Neural progenitor cell (in vitro differentiated cells): ENCODE results near the gene NOM1.
"Not testable (repeated sequence)": the region's sequence is repeated elsewhere in the genome, so short reads cannot be mapped to it uniquely, and the experiment has no call there.

ENCODE experiments used
- EZH2 ChIP-seq: fragments of 200-600 bp; sonication (generic); IDR thresholded peaks from 2 replicates; pipeline ENCODE4 v1.6.1; 2017; ENCODE audit warnings: antibody characterized with exemption, mild to moderate bottlenecking, moderate library complexity
- EZH2phosphoT487 ChIP-seq: fragments of 200-600 bp; sonication (generic); IDR thresholded peaks from 2 replicates; pipeline ENCODE4 v1.6.1; 2017; ENCODE audit warnings: antibody characterized with exemption
- TF ChIP-seq, protein P1 (sequence below): fragments of 200-600 bp; sonication (generic); IDR thresholded peaks from 2 replicates; pipeline ENCODE4 v1.5.1; 2017; ENCODE audit warnings: antibody characterized with exemption, mild to moderate bottlenecking

DNA sequence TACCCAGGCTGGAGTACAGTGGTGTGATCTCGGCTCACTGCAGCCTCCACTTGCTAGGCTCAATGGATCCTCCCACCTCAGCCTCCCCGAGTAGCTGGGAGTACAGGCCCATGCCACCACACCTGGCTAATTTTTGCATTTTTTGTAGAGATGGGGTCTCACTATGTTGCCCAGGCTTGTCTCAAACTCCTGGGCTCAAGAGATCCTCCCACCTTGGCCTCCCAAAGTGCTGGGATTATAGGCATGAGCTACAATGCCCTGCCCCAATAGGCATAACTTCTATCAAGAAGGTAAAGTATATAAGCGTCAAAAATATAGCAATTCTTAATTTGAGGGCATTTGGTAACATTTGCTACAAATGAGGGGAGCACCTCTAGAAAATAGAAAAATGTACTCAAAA is 12.7 kb upstream of the NOM1 start:
- TF ChIP-seq EZH2, EZH2phosphoT487: not testable (repeated sequence)
- TF ChIP-seq, protein P1, sequence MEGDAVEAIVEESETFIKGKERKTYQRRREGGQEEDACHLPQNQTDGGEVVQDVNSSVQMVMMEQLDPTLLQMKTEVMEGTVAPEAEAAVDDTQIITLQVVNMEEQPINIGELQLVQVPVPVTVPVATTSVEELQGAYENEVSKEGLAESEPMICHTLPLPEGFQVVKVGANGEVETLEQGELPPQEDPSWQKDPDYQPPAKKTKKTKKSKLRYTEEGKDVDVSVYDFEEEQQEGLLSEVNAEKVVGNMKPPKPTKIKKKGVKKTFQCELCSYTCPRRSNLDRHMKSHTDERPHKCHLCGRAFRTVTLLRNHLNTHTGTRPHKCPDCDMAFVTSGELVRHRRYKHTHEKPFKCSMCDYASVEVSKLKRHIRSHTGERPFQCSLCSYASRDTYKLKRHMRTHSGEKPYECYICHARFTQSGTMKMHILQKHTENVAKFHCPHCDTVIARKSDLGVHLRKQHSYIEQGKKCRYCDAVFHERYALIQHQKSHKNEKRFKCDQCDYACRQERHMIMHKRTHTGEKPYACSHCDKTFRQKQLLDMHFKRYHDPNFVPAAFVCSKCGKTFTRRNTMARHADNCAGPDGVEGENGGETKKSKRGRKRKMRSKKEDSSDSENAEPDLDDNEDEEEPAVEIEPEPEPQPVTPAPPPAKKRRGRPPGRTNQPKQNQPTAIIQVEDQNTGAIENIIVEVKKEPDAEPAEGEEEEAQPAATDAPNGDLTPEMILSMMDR: not testable (repeated sequence)
